Kidney (tissue), 14 donors: ENCODE data around the gene VHLL. TPM values are rescaled to one million over a fixed set of nuclear protein-coding genes. Genes with fewer than 3 reads are reported as not detected.

Source experiments
- DNase-seq, 5 donors: peaks; one replicate each; pipeline ENCODE4 v3.0.0-alpha.2; 2013 to 2020
- FAIRE-seq: peaks from 2 replicates; lab custom pipeline; 2012; peaks lifted over from hg19 to GRCh38; lab: Jason Lieb, UNC
- H3K27ac ChIP-seq, 2 donors: one replicate each; pipeline ENCODE4 v1.7.0; 2013; ENCODE audit warnings: low read depth in 2 of 2, low read length in 2 of 2, inconsistent platforms in 1 of 2
- H3K27me3 ChIP-seq: one replicate; pipeline ENCODE4 v1.7.1; 2013; ENCODE audit warnings: low read length, inconsistent platforms; ENCODE audit not compliant: control insufficient read depth, insufficient read depth
- H3K36me3 ChIP-seq, 3 donors: one replicate each; pipeline versions ENCODE4 v1.7.0 to v1.7.1; 2013; ENCODE audit warnings: low read length in 3 of 3, control low read depth in 1 of 3, inconsistent platforms in 1 of 3; ENCODE audit not compliant: insufficient read depth in 3 of 3, control insufficient read depth in 2 of 3
- H3K4me1 ChIP-seq, 3 donors: one replicate each; pipeline versions ENCODE4 v1.7.0 to v1.7.1; 2013; ENCODE audit warnings: low read length in 3 of 3, inconsistent platforms in 1 of 3, low read depth in 1 of 3; ENCODE audit not compliant: control insufficient read depth in 2 of 3, insufficient read depth in 2 of 3
- H3K4me3 ChIP-seq, 3 donors: one replicate each; pipeline versions ENCODE4 v1.7.0 to v1.8.1; 2013; ENCODE audit warnings: low read length in 3 of 3, control low read depth in 1 of 3, inconsistent platforms in 1 of 3
- H3K9ac ChIP-seq, 3 donors: one replicate each; pipeline versions ENCODE4 v1.7.0 to v1.7.1; 2013; ENCODE audit warnings: low read length in 3 of 3, control low read depth in 1 of 3, inconsistent platforms in 1 of 3
- H3K9me3 ChIP-seq, 3 donors: one replicate each; pipeline versions ENCODE4 v1.7.0 to v1.7.1; 2013; ENCODE audit warnings: low read length in 3 of 3, control low read depth in 1 of 3, inconsistent platforms in 1 of 3; ENCODE audit not compliant: control insufficient read depth in 2 of 3, insufficient read depth in 1 of 3
- CTCF ChIP-seq: IDR thresholded peaks from 3 replicates; pipeline ENCODE4 v1.5.1; 2012; ENCODE audit warnings: mild to moderate bottlenecking, moderate library complexity, borderline replicate concordance; ENCODE audit not compliant: insufficient read depth; ENCODE audit errors: extremely low read depth
- intact Hi-C: fragments of 100-400 bp; cut with DNase I; formaldehyde crosslinking; loops from one replicate; pipeline ENCODE4 v1.11.1; 2022
- polyA plus RNA-seq: library from polyadenylated mRNA; stranded (reverse); fragments of 350-450 nt; fragmentation: Illumina TruSeq; extraction: RNeasy Lipid Tissue Mini Kit (QIAGEN cat#74804); gene quantifications from one replicate; pipeline ENCODE4 v1.2.3, GENCODE V29; 2014; ENCODE audit warnings: low read depth, low replicate concordance; ENCODE audit not compliant: insufficient read depth
- total RNA-seq: library from RNA; stranded (reverse); fragmentation: NEBNext Ultra II Directional; extraction: Animal tissue kit (Norgen Biotek cat#: 25700); gene quantifications from one replicate; pipeline ENCODE4 v1.2.1, GENCODE V29; 2021
- donor health status: control.
- donor health status: control.
- donor health status: control.
- donor health status: control.
- donor health status: control.
- donor health status: DM: yes; HTN: yes; CAD: no.
- donor health status: Normal renal cell carcinoma (clear cell type).

Gene VHLL
- total and polyA plus RNA-seq, 2 donors from 2014 or later, result not detected

GRCh38 chr1:156268336-156268735 is 30.8 kb downstream of the VHLL start:
- Histone ChIP-seq H3K9me3 (no peaks in the 10 kb centered on the region), H3K36me3 (peaks cover 11 to 57% (median 53%) of the 10 kb centered on the region in 3 donors), H3K27ac (no peak overlapping the region), H3K27me3 (no peaks in the 10 kb centered on the region), H3K4me3 (no peak overlapping the region), H3K9ac (no peak overlapping the region), H3K4me1 (no peaks in the 10 kb centered on the region)
- TF ChIP-seq CTCF, result no peak
- no peak for DNase-seq
- FAIRE-seq, result no peak
- intact Hi-C loops, result no loop called here

- Histone ChIP-seq H3K27me3 (no peaks in the 10 kb centered on the region), H3K9me3 (no peaks in the 10 kb centered on the region), H3K4me1 (no peaks in the 10 kb centered on the region), H3K36me3 (peaks cover 10 to 54% (median 54%) of the 10 kb centered on the region in 3 donors), H3K4me3 (no peak overlapping the region), H3K27ac (no peak overlapping the region), H3K9ac (no peak overlapping the region)
- no peak for TF ChIP-seq CTCF
- intact Hi-C loops, result no loop called here
- DNase-seq (no peak), FAIRE-seq (no peak)
Observed at GRCh38 chr1:156266051-156266450, 33.1 kb downstream of the VHLL start.

- Histone ChIP-seq H3K27me3 (no peaks in the 10 kb centered on the region), H3K36me3 (peaks cover 7 to 77% (median 63%) of the 10 kb centered on the region in 3 donors), H3K9ac (no peak overlapping the region), H3K9me3 (no peaks in the 10 kb centered on the region), H3K4me1 (no peaks in the 10 kb centered on the region), H3K27ac (no peak overlapping the region), H3K4me3 (no peak overlapping the region)
- DNase-seq (no peak), FAIRE-seq (no peak)
- intact Hi-C loops, result no loop called here
- no peak for TF ChIP-seq CTCF
Observed at GRCh38 chr1:156263288-156263655, 35.8 kb downstream of the VHLL start.
